Nephron (organoid): Measurements from ENCODE around the gene SCPEP1.
"Not testable (repeated sequence)": the region's sequence is repeated elsewhere in the genome, so short reads cannot be mapped to it uniquely, and the experiment has no call there.

Source experiments
- H3K27ac Mint-ChIP-seq, 3 experiments: 2 replicates each; pipeline ENCODE4 v1.8.0; 2020; ENCODE audit warnings: mixed read lengths in 3 of 3, mild to moderate bottlenecking in 2 of 3, moderate library complexity in 1 of 3
- H3K27me3 Mint-ChIP-seq: 2 replicates; pipeline ENCODE4 v1.8.0; 2021; ENCODE audit warnings: low read depth, mild to moderate bottlenecking, moderate library complexity, mixed read lengths
- H3K36me3 Mint-ChIP-seq: 2 replicates; pipeline ENCODE4 v1.8.0; 2020; ENCODE audit warnings: low read depth, mixed read lengths
- H3K4me1 Mint-ChIP-seq: 2 replicates; pipeline ENCODE4 v1.8.0; 2020; ENCODE audit warnings: mixed read lengths
- H3K4me3 Mint-ChIP-seq, 3 experiments: 2 replicates each; pipeline ENCODE4 v1.8.0; 2020; ENCODE audit warnings: mild to moderate bottlenecking in 3 of 3, mixed read lengths in 3 of 3, moderate library complexity in 2 of 3
- H3K9me3 Mint-ChIP-seq: 2 replicates; pipeline ENCODE4 v1.8.0; 2020; ENCODE audit warnings: mixed read lengths
- CTCF ChIP-seq, 3 experiments: fragments of 200-600 bp; sonication (generic); IDR thresholded peaks; one replicate each; pipeline ENCODE4 v1.5.0; 2021; ENCODE audit warnings: antibody characterized with exemption in 3 of 3; ENCODE audit not compliant: unreplicated experiment in 3 of 3

Gene SCPEP1

DNA sequence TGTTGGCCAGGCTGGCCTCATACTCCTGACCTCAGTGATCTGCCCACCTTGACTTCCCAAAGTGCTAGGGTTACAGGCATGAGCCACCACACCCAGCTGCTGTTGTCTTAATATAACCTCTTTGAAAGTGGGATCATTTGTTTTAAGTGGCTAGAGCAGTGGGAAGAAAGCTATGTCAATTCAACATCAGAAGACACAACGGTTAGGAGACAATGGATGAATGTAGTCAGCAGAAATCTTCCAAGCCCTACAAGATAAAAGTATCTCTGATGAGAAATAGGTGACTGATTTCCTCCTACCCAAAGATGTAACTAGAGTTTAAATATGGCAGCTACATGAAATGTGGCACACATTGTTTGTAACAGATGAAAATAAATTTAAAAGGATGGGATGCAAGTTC lies 44.1 kb upstream of the SCPEP1 start:
- Mint-ChIP-seq H3K27ac (no peak overlapping the region), H3K36me3 (peaks cover 65% of the 10 kb centered on the region), H3K27me3 (no peaks in the 10 kb centered on the region), H3K9me3 (peaks cover 27% of the 10 kb centered on the region), H3K4me3 (no peak overlapping the region), H3K4me1 (peaks cover 4% of the 10 kb centered on the region)
- TF ChIP-seq CTCF (IDR thresholded peaks at IDR 0.05; ENCODE audit: unreplicated experiment in 3 of 3): no peak

- no peak overlapping the region for H3K27ac Mint-ChIP-seq
- peaks cover 68% of the 10 kb centered on the region for H3K36me3 Mint-ChIP-seq
- H3K9me3 Mint-ChIP-seq: peaks cover 25% of the 10 kb centered on the region
- peaks cover 4% of the 10 kb centered on the region for H3K4me1 Mint-ChIP-seq
- H3K4me3 Mint-ChIP-seq: no peak overlapping the region
- H3K27me3 Mint-ChIP-seq: no peaks in the 10 kb centered on the region
- TF ChIP-seq CTCF (IDR thresholded peaks at IDR 0.05; ENCODE audit: unreplicated experiment in 3 of 3): no peak
Observed at GRCh38 chr17:56934280-56934679, 43.7 kb upstream of the SCPEP1 start.

DNA sequence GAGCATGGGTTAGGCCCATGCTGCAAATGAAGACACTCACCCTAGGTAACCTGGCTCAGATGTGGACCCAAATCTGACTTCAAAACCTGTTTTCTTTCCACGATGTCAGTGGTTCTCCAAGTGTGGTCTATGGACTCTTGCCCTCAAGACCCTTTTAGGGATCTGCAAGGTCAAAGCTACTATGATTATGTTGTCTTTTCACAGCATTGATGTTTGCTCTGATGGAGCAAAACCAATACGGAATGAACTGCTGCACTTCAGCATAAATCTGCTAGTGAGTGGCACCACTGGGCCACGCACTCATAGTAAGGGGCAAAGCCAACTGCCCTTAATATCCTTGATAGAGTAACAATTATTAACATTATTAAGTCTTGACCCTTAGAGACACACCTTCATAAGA lies 42.5 kb upstream of the SCPEP1 start:
- Mint-ChIP-seq H3K27ac (no peak overlapping the region), H3K36me3 (peaks cover 70% of the 10 kb centered on the region), H3K27me3 (no peaks in the 10 kb centered on the region), H3K9me3 (peaks cover 15% of the 10 kb centered on the region), H3K4me3 (no peak overlapping the region), H3K4me1 (peaks cover 4% of the 10 kb centered on the region)
- no peak for TF ChIP-seq CTCF (IDR thresholded peaks at IDR 0.05; ENCODE audit: unreplicated experiment in 3 of 3)

DNA sequence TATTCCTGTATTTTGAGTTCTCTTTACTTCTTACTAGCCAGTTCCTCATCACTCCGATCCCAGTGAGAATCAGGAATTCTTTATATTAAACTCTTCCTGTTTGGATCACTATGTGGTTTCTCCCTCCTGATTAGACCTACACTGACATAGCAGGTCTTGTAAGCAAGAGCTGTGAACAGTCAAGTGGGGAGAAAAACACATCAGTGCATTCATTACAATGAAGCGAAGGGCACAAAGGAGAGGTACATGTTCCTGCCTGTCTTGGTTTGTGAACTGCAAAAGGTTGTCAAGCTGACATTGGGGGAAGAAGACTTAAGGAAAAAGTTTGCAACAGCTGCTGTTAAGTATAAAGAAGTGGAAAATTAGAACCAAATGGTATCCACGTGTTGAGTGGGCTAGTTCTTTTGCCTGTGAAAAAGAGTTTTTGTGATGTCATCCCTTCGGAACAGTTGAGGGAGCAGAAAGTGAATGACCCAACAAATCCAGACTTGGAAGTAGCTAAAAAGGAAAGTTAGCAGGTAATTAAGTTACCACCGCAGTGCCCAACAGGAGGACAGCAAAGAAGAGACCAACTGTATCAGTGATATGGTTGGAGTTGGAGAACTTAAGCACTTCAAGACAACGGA lies 41.1 kb upstream of the SCPEP1 start:
- H3K27me3 Mint-ChIP-seq: no peaks in the 10 kb centered on the region
- no peak overlapping the region for H3K4me3 Mint-ChIP-seq
- peaks cover 4% of the 10 kb centered on the region for H3K4me1 Mint-ChIP-seq
- no peak for TF ChIP-seq CTCF (IDR thresholded peaks at IDR 0.05; ENCODE audit: unreplicated experiment in 3 of 3)
- no peak overlapping the region for H3K27ac Mint-ChIP-seq
- H3K9me3 Mint-ChIP-seq: peaks cover 11% of the 10 kb centered on the region
- peaks cover 72% of the 10 kb centered on the region for H3K36me3 Mint-ChIP-seq

GRCh38 chr17:56937687-56938086 lies 40.2 kb upstream of the SCPEP1 start:
- Mint-ChIP-seq H3K4me1 (peaks cover 4% of the 10 kb centered on the region), H3K4me3 (no peak overlapping the region), H3K9me3 (peaks cover 9% of the 10 kb centered on the region), H3K27me3 (no peaks in the 10 kb centered on the region), H3K27ac (no peak overlapping the region), H3K36me3 (peaks cover 74% of the 10 kb centered on the region)
- no peak for TF ChIP-seq CTCF (IDR thresholded peaks at IDR 0.05; ENCODE audit: unreplicated experiment in 3 of 3)

DNA sequence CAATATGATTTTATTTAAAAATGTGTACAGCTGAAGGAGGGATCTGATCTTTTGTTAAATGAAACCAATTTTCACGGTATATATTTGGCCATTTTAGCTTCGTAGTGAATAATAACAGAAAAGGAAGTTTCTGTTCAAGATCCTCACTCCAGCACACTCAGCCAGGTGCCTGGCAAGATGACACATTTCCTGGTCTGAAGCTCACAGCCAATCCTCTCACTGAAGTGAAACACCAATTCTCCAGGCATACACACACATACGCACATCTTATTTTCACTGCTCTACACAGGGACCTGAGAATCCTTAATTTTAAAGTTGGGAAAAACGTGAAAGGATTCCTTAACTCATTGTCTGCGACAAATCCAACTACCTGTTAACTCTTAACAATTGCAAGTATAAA lies 39.7 kb upstream of the SCPEP1 start:
- not testable (repeated sequence) for H3K27ac Mint-ChIP-seq, H3K4me3 Mint-ChIP-seq, H3K9me3 Mint-ChIP-seq, H3K27me3 Mint-ChIP-seq, H3K4me1 Mint-ChIP-seq
- H3K36me3 Mint-ChIP-seq: peaks cover 74% of the 10 kb centered on the region
